HG03521 (cell line): ENCODE measurements around the gene TEX19.
"Not testable (repeated sequence)": the region's sequence is repeated elsewhere in the genome, so short reads cannot be mapped to it uniquely, and the experiment has no call there.

Experiments used
- ATAC-seq: cut with Tn5 transposase; IDR thresholded peaks from one replicate; pipeline ENCODE4 v1.9.1; 2021; ENCODE audit warnings: mild to moderate bottlenecking, moderate library complexity; ENCODE audit not compliant: unreplicated experiment

The TEX19 gene

GRCh38 chr17:82334204-82334621 lies 24.8 kb upstream of the TEX19 start:
- no peak for ATAC-seq

GRCh38 chr17:82334622-82335394 lies 24.2 kb upstream of the TEX19 start:
- no peak for ATAC-seq

DNA sequence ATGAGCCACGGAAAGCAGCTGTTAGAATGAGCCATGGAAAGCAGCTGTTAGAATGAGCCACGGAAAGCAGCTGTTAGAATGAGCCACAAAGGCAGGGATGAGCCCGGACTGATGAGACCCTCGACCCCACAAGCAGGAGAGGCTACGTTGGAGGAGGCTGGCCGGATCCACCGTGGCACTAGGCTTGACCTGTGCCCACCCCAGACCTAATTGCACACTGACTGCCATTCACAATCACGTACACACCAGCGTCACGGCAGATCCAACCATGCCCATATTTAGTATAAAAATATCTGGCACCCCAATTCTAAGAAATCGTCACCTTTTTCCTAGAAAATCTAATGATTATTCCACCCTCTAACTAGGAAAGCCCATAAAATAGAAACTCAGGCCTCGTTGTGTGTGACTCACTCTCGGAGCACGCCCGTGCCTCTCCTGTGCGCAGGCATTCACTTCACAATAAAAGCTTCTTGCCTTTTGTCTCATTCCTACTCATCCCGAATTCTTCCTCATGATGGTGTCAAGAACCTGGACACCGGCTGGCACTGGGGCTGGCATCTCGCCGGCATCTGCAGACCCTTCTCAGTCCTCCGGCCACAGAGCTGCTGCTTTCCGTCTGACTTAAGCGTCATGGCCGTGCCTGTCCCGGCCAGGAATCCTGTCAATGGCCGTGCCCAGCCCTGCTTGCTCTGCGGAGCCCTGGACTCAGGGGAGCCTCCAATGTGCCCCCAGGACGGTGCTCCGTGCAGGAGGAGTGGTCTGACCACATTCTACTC lies 20.0 kb upstream of the TEX19 start:
- ATAC-seq = no peak

GRCh38 chr17:82339634-82340580 lies 19.1 kb upstream of the TEX19 start:
- ATAC-seq = no peak

DNA sequence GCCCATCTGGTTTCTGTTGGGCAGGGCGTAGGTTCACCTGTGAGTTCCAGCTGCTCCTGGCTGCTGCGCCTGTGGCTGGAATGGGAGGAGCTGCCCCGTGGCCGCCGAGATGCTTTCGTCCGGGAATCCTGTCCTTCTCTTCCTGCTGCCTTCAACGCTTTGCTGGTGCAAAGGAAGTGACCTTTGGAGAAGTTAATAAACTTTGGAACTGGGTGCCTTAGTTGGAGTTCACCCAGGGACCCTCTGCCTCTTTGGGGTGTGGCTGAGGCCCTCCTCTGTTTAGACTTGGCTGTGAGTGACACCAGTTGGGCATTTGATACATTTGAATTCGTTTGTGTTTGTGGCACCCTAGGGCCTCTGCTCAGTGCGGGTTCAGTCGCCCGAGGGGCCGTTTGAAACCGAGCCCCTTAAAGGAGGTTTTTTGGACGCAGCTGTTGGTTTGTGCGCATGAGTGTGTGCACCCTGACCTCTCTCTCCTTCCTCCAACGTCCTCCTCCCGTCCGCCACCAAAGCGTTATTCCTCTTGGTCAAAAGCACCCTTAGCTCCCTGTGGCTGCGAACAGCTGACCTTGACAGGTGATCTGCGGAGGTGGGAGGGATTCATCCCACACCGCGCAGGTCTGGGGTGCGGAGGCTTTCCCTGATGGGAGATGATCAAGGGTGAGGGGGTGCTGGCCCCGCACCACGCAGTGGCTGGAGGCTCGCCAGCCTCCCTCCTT lies 16.5 kb upstream of the TEX19 start:
- ATAC-seq = no peak

- ATAC-seq = no peak
Measured at GRCh38 chr17:82343560-82343959, 15.5 kb upstream of the TEX19 start.

DNA sequence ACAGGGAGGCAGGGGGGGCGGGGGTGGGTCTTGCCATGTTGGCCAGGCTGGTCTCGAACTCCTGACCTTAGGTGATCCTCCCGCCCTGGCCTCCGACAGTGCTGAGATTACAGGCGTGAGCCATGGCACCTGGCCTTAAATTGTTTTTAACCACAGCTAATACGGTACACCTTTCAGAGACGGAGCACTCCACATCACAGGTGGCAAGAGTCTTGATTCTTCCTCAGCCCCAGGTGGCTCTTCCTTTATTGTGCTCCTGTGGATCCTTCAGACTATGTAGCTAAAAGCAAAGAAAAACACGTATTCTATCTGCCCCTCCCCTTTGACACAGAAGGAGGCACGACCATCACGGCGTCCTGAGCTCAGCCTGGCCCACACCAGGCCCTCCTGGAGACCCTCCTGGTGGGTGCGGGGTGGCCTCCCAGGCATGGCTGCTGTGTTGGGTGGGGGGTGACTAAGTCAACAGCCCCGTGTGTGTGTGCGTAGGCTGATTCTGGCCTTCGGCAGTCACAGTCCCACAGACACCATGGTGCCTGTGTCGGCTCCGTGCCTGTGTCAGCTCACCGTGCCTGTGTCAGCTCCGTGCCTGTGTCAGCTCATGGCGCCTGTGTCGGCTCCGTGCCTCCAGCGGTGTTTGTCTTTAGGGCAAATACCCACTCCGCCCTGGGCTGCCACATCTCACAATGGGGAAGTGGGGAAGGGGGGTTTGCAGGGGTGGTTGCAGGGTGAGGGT lies 14.7 kb upstream of the TEX19 start:
- no peak for ATAC-seq

GRCh38 chr17:82345151-82345976 lies 13.7 kb upstream of the TEX19 start:
- no peak for ATAC-seq

GRCh38 chr17:82346342-82347300 lies 12.4 kb upstream of the TEX19 start:
- no peak for ATAC-seq

GRCh38 chr17:82347994-82348393 lies 11.1 kb upstream of the TEX19 start:
- ATAC-seq = not testable (repeated sequence)

GRCh38 chr17:82348434-82348833 lies 10.6 kb upstream of the TEX19 start:
- ATAC-seq = no peak

- no peak for ATAC-seq
Measured at GRCh38 chr17:82348866-82349265, 10.2 kb upstream of the TEX19 start.

DNA sequence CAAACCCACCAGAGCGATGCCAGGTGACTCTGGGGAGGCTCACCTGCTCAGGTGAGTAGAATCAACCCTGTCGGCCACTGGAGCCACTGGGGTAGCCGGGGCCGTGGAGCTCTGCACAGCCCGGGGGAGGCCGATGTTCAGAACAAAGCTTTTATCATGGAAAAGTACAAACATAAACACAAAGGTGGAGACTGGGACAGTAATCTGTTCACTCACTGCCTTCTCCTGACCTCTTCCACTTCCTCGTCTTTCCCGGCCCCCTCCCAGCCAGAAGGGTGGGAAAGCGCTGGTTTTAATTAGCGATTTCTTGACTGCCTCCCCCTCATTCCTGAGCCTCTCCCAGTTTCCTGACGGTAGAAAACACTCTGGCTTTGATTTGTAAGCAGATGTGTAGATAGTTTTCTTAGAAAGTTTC lies 9.8 kb upstream of the TEX19 start:
- ATAC-seq = no peak

DNA sequence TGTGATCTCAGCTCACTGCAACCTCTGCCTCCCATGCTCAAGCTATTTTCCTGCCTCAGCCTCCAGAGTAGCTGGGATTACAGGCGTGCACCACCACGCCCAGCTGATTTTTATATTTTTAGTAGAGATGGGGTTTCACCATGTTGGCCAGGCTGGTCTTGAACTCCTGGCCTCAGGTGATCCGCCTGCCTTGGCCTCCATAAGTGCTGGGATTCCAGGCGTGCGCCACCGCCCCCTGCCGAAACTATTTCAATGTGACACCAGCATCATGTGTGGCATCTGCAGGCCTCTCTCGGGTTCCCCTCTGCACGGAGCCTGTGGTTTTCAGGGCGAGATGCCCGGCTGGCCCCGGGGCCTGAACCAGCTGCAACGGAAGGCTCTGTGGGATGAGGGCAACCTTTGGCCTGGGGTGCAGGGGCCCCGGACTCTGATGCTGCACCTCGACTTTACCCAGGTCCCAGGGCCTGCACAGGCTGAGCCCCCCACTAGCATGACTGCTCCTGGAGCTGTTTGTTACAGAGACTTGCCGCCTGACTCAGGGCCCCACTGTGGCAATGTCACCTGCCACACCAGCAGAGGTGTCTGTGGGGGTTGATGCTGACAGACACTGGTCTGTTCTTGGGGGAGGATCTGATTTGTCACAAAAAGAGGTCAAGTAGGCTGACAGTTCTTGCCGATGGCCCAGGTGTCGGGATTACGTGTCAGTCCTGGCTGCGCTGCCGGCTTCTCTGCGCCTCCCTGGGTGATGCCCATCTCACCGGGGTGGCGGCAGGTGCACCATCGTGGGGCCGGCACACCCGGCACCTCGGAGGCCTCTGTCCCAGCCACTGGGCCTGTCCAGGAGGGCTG lies 8.6 kb upstream of the TEX19 start:
- no peak for ATAC-seq

GRCh38 chr17:82351254-82351712 lies 7.8 kb upstream of the TEX19 start:
- ATAC-seq = no peak

DNA sequence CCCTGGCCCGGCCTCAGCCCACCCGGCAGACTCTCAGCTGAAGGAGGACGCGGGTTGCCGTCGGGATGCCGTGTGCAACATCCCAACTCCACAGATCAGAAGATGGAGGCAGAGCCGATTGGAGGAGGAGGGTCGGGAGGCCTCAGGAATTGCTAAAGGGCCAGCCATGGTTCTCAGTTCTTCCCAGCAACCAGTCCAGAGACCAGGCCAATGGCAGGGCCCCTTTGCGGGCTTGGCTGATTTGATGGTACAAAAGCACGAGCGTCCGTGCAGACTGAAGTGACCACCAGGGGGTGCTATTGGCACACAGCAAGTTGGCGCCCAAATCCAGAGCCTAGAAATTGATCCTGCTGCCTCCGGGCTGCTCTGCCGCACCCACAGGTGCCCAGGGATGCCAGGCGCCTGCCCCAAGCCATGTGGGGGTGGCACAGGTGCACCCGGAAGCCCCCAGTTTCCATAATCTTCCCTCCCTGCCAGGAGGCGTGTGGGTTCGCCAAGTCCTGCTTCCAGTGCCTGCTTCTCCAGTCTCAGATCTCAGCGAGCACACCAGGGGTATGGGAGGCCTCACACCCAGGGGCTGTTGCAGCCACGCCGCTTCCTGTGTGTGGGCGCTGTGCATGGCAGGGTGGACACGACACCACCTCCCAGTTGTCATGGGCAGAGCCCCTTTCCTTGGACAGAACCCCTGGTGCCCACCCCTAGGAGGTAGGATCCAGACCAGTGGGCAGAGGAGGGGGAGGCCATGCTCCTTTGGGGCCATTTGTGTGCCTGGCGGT lies 7.1 kb upstream of the TEX19 start:
- ATAC-seq = no peak
